A549 (cell line): ENCODE results near the gene ALAD. TPM values are rescaled to one million over a fixed set of nuclear protein-coding genes. Genes with fewer than 3 reads are reported as not detected.

Experiments used
- ATAC-seq, 2 experiments: fragments of 200-7000 bp in 1 of 2; fragments of >200 bp in 1 of 2; cut with Nextera tagmentation in 1 of 2; cut with Tn5 transposase in 1 of 2; 3 replicates each; pipeline versions ENCODE4 v1.8.0 to v1.9.1; 2018 to 2020; ENCODE audit warnings: mild to moderate bottlenecking in 1 of 2, moderate library complexity in 1 of 2
- CTCF ChIA-PET: fragments of 300-600 bp; sonication (Branson Sonifier 250); formaldehyde crosslinking; extraction: SDS; loops from one replicate; lab custom pipeline; 2021; ENCODE audit warnings: antibody characterized with exemption, inconsistent platforms; lab: Yijun Ruan, JAX
- POLR2A ChIA-PET: fragments of 350-600 bp; formaldehyde crosslinking; extraction: SDS; loops from one replicate; lab custom pipeline; 2021; ENCODE audit warnings: antibody characterized with exemption, inconsistent platforms; lab: Yijun Ruan, JAX
- DNase-seq, 2 experiments: peaks; one replicate each; pipeline versions ENCODE4 v3.0.0 to v3.0.0-alpha.2; 2011 to 2016; ENCODE audit warnings: low read depth in 1 of 2, low spot score in 1 of 2
- FAIRE-seq: peaks from 2 replicates; lab custom pipeline; 2011; peaks lifted over from hg19 to GRCh38; lab: Jason Lieb, UNC
- H3K27ac ChIP-seq, 2 experiments: fragments of >200 bp; sonication (Bioruptor Twin); formaldehyde crosslinking; 3 replicates each; pipeline ENCODE4 v1.5.1; 2016 to 2017
- H3K4me1 ChIP-seq: fragments of >200 bp; sonication (Bioruptor Twin); formaldehyde crosslinking; 3 replicates; pipeline ENCODE4 v1.6.1; 2016
- H3K4me2 ChIP-seq: fragments of >200 bp; sonication (Bioruptor Twin); formaldehyde crosslinking; 3 replicates; pipeline ENCODE4 v1.6.1; 2016
- H3K4me3 ChIP-seq: fragments of >200 bp; sonication (Bioruptor Twin); formaldehyde crosslinking; 3 replicates; pipeline ENCODE4 v1.5.1; 2016
- H3K9me3 ChIP-seq: fragments of >200 bp; sonication (Bioruptor Twin); formaldehyde crosslinking; 3 replicates; pipeline ENCODE4 v1.6.1; 2016
- ATOH8 ChIP-seq: fragments of 250-450 bp; sonication (Bioruptor Pico); IDR thresholded peaks from 2 replicates; pipeline ENCODE4 v1.5.0; 2020; ENCODE audit warnings: low read depth, mild to moderate bottlenecking, moderate library complexity
- BHLHE40 ChIP-seq: IDR thresholded peaks from 2 replicates; pipeline ENCODE4 v1.6.1; 2012; ENCODE audit warnings: low read depth, low read length, inconsistent platforms
- CHD4 ChIP-seq: fragments of 200-600 bp; sonication (generic); IDR thresholded peaks from 2 replicates; pipeline ENCODE4 v1.6.1; 2016; ENCODE audit warnings: antibody characterized with exemption, mild to moderate bottlenecking, borderline replicate concordance
- E2F6 ChIP-seq: IDR thresholded peaks from 2 replicates; pipeline ENCODE4 v1.6.1; 2012; ENCODE audit warnings: low read depth, borderline replicate concordance
- EHMT2 ChIP-seq: fragments of 200-600 bp; sonication (generic); IDR thresholded peaks from 2 replicates; pipeline ENCODE4 v1.6.1; 2016; ENCODE audit warnings: antibody characterized with exemption, low read depth, mild to moderate bottlenecking, moderate library complexity
- ESRRA ChIP-seq: fragments of 150-350 bp; IDR thresholded peaks from 2 replicates; pipeline ENCODE4 v1.6.1; 2014; ENCODE audit warnings: mild to moderate bottlenecking, low read length, borderline replicate concordance
- FOSB ChIP-seq: fragments of 250-450 bp; sonication (Bioruptor Pico); IDR thresholded peaks from 2 replicates; pipeline ENCODE4 v1.5.0; 2020; ENCODE audit warnings: mild to moderate bottlenecking, moderate library complexity
- FOSL2 ChIP-seq, 2 experiments: fragments of 450-650 bp in 1 of 2; fragments of >200 bp in 1 of 2; sonication (Bioruptor Twin) in 1 of 2; formaldehyde crosslinking; IDR thresholded peaks; 2 replicates each; pipeline versions ENCODE4 v1.5.0 to v1.6.1; 2016 to 2020; ENCODE audit warnings: mild to moderate bottlenecking in 1 of 2, moderate library complexity in 1 of 2
- HDAC2 ChIP-seq: fragments of 200-600 bp; sonication (generic); IDR thresholded peaks from 2 replicates; pipeline ENCODE4 v1.6.1; 2016
- HMGXB4 ChIP-seq: fragments of 250-450 bp; sonication (Bioruptor Pico); IDR thresholded peaks from 2 replicates; pipeline ENCODE4 v1.5.0; 2021; ENCODE audit warnings: mild to moderate bottlenecking, moderate library complexity, borderline replicate concordance
- HOXB5 ChIP-seq: fragments of 250-450 bp; sonication (Bioruptor Pico); IDR thresholded peaks from 2 replicates; pipeline ENCODE4 v1.5.0; 2020; ENCODE audit warnings: mild to moderate bottlenecking, moderate library complexity
- JUN ChIP-seq, 2 experiments: fragments of >200 bp; sonication (Bioruptor Twin); formaldehyde crosslinking; IDR thresholded peaks; 2 replicates in 1 of 2; 3 replicates in 1 of 2; pipeline ENCODE4 v1.6.1; 2016 to 2017
- JUNB ChIP-seq: fragments of >200 bp; sonication (Bioruptor Twin); formaldehyde crosslinking; IDR thresholded peaks from 2 replicates; pipeline ENCODE4 v1.6.1; 2016
- KDM5A ChIP-seq: fragments of 200-600 bp; sonication (generic); IDR thresholded peaks from 2 replicates; pipeline ENCODE4 v1.6.1; 2016; ENCODE audit warnings: antibody characterized with exemption, mild to moderate bottlenecking
- MYC ChIP-seq: IDR thresholded peaks from 2 replicates; pipeline ENCODE4 v1.6.1; 2012; ENCODE audit warnings: mild to moderate bottlenecking, inconsistent platforms, low read length, improper control_type of control experiment, borderline replicate concordance
- POLR2A ChIP-seq: IDR thresholded peaks from 2 replicates; pipeline ENCODE4 v1.6.1; 2012; ENCODE audit warnings: mild to moderate bottlenecking, low read length
- POLR2AphosphoS2 ChIP-seq: conservative IDR thresholded peaks from 2 replicates; pipeline ENCODE4 v1.6.1; 2012; ENCODE audit warnings: low read length, improper control_type of control experiment, inconsistent platforms
- RARB ChIP-seq: fragments of 250-450 bp; sonication (Bioruptor Pico); IDR thresholded peaks from 2 replicates; pipeline ENCODE4 v1.8.0; 2021; ENCODE audit warnings: mild to moderate bottlenecking, moderate library complexity
- REST ChIP-seq: fragments of 200-600 bp; sonication (generic); IDR thresholded peaks from 2 replicates; pipeline ENCODE4 v1.6.1; 2016; ENCODE audit warnings: antibody characterized with exemption, mild to moderate bottlenecking, moderate library complexity
- RNF2 ChIP-seq: fragments of 200-600 bp; sonication (generic); IDR thresholded peaks from 2 replicates; pipeline ENCODE4 v1.6.1; 2016; ENCODE audit warnings: low read depth, mild to moderate bottlenecking, antibody characterized with exemption, moderate library complexity, borderline replicate concordance
- SMC3 ChIP-seq: fragments of >200 bp; sonication (Bioruptor Twin); formaldehyde crosslinking; IDR thresholded peaks from 3 replicates; pipeline ENCODE4 v1.6.1; 2018; ENCODE audit warnings: inconsistent platforms
- TFCP2L1 ChIP-seq: fragments of 250-450 bp; sonication (Bioruptor Pico); IDR thresholded peaks from 2 replicates; pipeline ENCODE4 v1.5.0; 2021; ENCODE audit warnings: mild to moderate bottlenecking
- TP53 ChIP-seq: fragments of 250-450 bp; sonication (Bioruptor Pico); IDR thresholded peaks from 2 replicates; pipeline ENCODE4 v1.5.0; 2021; ENCODE audit warnings: mild to moderate bottlenecking, moderate library complexity
- ZC3H11A ChIP-seq: fragments of 450-650 bp; IDR thresholded peaks from 2 replicates; pipeline ENCODE4 v1.6.1; 2014; ENCODE audit warnings: antibody characterized with exemption, mild to moderate bottlenecking
- ZFP36 ChIP-seq: fragments of 450-650 bp; IDR thresholded peaks from 2 replicates; pipeline ENCODE4 v1.6.1; 2014; ENCODE audit warnings: borderline replicate concordance; ENCODE audit not compliant: partially characterized antibody
- ZSCAN20 ChIP-seq: fragments of 250-450 bp; sonication (Bioruptor Pico); IDR thresholded peaks from 2 replicates; pipeline ENCODE4 v1.8.0; 2022; ENCODE audit warnings: mild to moderate bottlenecking, moderate library complexity
- WGBS: methylation state at CpG from one replicate; pipeline ENCODE4 v1.1.6; 2017; ENCODE audit errors: missing lambda C conversion rate; 5-methylcytosine and 5-hydroxymethylcytosine counted together
- polyA plus RNA-seq, 4 experiments: library from polyadenylated mRNA; depleted of rRNA in 3 of 4; stranded (reverse); fragments of >200 nt; fragmentation: RNase III in 1 of 4; extraction: RNeasy Plus Mini Kit Qiagen cat#74134 plus additional on column Dnase treatment in 1 of 4; gene quantifications; 2 replicates in 3 of 4; 3 replicates in 1 of 4; pipeline ENCODE4 v1.2.3, GENCODE V29; 2011 to 2017
- TF ChIP-seq, protein P1 (sequence below): IDR thresholded peaks from 2 replicates; pipeline ENCODE4 v1.6.1; 2012
- TF ChIP-seq, protein P2 (sequence below): fragments of >200 bp; sonication (Bioruptor Twin); formaldehyde crosslinking; IDR thresholded peaks from 2 replicates; pipeline ENCODE4 v1.6.1; 2016

Gene ALAD
- polyA plus RNA-seq, 2 of the 4 experiments (the other 2 are of a cell fraction): 5.7 to 18.5 TPM

DNA sequence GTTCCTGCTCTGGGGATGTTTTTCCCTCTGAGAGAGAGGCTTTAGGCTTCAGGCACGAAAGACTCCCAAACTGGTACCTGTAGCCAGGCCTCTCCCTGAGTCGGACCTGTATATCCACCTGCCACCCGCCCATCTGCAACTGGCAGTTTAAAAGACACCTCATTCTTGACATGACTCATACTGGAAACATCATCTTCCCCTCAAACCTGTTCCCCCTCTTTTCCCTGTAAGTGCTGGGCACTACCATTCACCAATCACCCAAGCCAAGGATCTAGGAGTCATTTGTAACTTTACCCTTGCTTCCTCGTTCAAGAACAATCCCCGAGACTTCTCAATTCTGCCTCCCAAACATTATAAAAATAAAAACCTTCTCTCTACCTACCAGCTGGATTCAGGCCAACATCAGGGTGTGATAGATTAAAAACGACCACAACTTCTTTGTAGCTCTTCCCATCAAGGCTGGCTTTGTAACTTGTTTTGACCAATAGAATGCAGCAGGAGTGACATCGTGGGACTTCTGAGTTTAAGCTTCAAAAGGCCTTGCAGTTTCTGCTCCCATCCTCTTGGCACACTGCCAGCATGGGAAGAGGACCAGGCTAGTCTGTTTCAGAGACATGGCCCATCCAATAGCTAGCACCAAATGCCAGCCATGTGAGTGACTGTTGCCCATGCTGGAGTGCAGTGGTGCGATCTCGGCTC lies 59.2 kb downstream of the ALAD start:
- Histone ChIP-seq H3K4me2 (no peak overlapping the region), H3K4me3 (no peak overlapping the region), H3K4me1 (0 out of 3 replicates have a peak, but pooled peaks cover 4% of the 10 kb centered on the region), H3K9me3 (no peaks in the 10 kb centered on the region), H3K27ac (no peak overlapping the region)
- DNase-seq (no peak), FAIRE-seq (no peak), ATAC-seq (no peak)
- ChIA-PET POLR2A (no interaction called here), CTCF (interaction anchor here (1.5 to 2.6 kb wide), 2 partner anchors 60 to 68 kb away, joined by 3 to 14 read pairs; partner anchors contain the start of gene ALAD)
- 76% methylated on average over 9 of the region's 9 CpGs for WGBS
- TF ChIP-seq ESRRA: no peak
- no peak for TF ChIP-seq FOSL2 (IDR thresholded peaks at IDR 0.05)
- no peak for TF ChIP-seq FOSL2 (CRISPR knock-in tag; IDR thresholded peaks at IDR 0.05)
- TF ChIP-seq JUN (IDR thresholded peaks at IDR 0.05): no peak
- TF ChIP-seq RARB: no peak
- no peak for TF ChIP-seq CHD4
- TF ChIP-seq KDM5A: no peak

DNA sequence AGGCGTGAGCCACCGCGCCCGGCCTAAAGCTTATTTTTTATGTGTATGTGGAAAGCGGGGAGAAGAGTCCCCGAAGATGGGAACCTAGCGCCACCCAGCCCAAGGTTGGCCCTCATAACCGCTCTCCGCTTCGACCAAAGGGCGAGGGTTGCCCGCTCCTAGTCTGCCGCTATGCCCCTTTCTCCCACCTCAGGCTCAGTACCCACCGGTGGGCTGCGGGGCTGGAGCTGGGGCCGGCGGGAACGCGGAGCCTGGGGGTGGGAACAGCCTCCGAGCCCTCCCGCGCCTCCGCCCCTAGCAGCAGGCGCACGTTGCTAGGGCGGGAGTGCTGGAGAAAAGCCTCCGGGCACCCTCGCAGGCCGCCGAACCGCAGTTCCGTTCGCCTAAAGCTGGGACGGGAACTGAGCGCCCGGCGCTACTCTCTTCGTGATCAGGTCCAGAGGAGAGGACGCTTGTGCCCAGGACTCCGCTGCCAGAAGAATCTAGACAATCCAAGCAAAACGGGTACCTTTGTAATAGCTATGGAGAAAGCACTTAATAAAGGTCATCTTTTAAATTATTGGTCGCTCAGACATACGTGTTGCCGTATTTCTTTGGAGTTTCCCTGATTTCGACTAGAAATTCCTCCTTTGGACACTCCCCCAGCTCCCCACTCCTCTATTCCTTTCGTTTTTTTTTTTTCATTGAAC lies 60.9 kb downstream of the ALAD start, which contains the start of gene WDR31:
Gene WDR31, minus strand, starts transcription at position 265 of the 689 bp plus-strand sequence. CDS start 8,253 bp downstream, outside the sequence.
- Histone ChIP-seq H3K9me3 (no peaks in the 10 kb centered on the region), H3K4me1 (0 out of 3 replicates have a peak, but pooled peaks cover 4% of the 10 kb centered on the region), H3K4me2 (peak within 1 kb of the TSS; percentile 89), H3K4me3 (peak within 1 kb of the TSS; percentile 51), H3K27ac (peak within 1 kb of the TSS; percentile 69 to 91)
- 1% methylated on average over 18 of the region's 46 CpGs for WGBS
- peak; percentile 99 for ATAC-seq
- POLR2A ChIA-PET: interaction anchor here (0.5 to 1.8 kb wide), 13 partner anchors 10 to 336 kb away, joined by 3 to 29 read pairs (median 8); partner anchors contain the start of genes ALAD, BSPRY, C9orf43 and CDC26
- CTCF ChIA-PET: interaction anchor here (0.6 to 2.6 kb wide), 16 partner anchors 9 to 319 kb away, joined by 3 to 14 read pairs (median 4); partner anchors contain the start of genes ALAD, BSPRY and POLE3
- DNase-seq: peak; percentile 91 to 93
- FAIRE-seq: no peak
- no peak for TF ChIP-seq ZSCAN20
- no peak for TF ChIP-seq EHMT2
- TF ChIP-seq ATOH8 (CRISPR knock-in tag): no peak
- no peak for TF ChIP-seq TP53
- TF ChIP-seq, protein P1, sequence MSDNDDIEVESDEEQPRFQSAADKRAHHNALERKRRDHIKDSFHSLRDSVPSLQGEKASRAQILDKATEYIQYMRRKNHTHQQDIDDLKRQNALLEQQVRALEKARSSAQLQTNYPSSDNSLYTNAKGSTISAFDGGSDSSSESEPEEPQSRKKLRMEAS: peak; percentile 96
- no peak for TF ChIP-seq REST
- no peak for TF ChIP-seq BHLHE40
- TF ChIP-seq ZFP36: no peak
- peak; percentile 88 for TF ChIP-seq MYC
- TF ChIP-seq POLR2A: peak; percentile 68
- TF ChIP-seq HMGXB4 (CRISPR knock-in tag): no peak; the same call in 1 of the 2 replicates
- TF ChIP-seq ZC3H11A: peak; percentile 8; the same call in 1 of the 2 replicates
- no peak for TF ChIP-seq JUNB
- TF ChIP-seq HDAC2: no peak
- TF ChIP-seq SMC3: 0 out of 3 replicates have a peak, but pooled peaks have one; percentile 31
- TF ChIP-seq HOXB5 (CRISPR knock-in tag): no peak
- no peak; the same call in 1 of the 2 replicates for TF ChIP-seq TFCP2L1 (CRISPR knock-in tag)
- TF ChIP-seq POLR2AphosphoS2: no peak
- no peak for TF ChIP-seq ESRRA
- TF ChIP-seq RNF2: no peak
- no peak for TF ChIP-seq FOSB (CRISPR knock-in tag)
- peak; percentile 80 for TF ChIP-seq E2F6
- TF ChIP-seq, protein P2, sequence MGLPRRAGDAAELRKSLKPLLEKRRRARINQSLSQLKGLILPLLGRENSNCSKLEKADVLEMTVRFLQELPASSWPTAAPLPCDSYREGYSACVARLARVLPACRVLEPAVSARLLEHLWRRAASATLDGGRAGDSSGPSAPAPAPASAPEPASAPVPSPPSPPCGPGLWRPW: no peak
